ENCODE data around the gene S100A6.

- TF ChIP-seq REST (IDR thresholded peaks at IDR 0.05; ENCODE audit: low read depth): no peak
- no peak for TF ChIP-seq EGR1 (IDR thresholded peaks at IDR 0.05; ENCODE audit: low read depth)
- TF ChIP-seq POLR2A (IDR thresholded peaks at IDR 0.05; ENCODE audit: borderline replicate concordance, extremely low read depth, insufficient read depth, insufficient read length): peak; percentile 60
- no peak for TF ChIP-seq EZH2phosphoT487 (IDR thresholded peaks at IDR 0.05; ENCODE audit: borderline replicate concordance)
- no peak for TF ChIP-seq CTCF (IDR thresholded peaks at IDR 0.05 in 2 of 3, conservative IDR thresholded peaks at IDR 0.05 in 1 of 3; ENCODE audit: borderline replicate concordance in 1 of 3, insufficient read depth in 1 of 3, low read depth in 2 of 3, low read length in 2 of 3)
- TF ChIP-seq SIN3A (IDR thresholded peaks at IDR 0.05; ENCODE audit: low read depth): no peak
- TF ChIP-seq EZH2 (IDR thresholded peaks at IDR 0.05): no peak
- no peak for TF ChIP-seq RAD21 (IDR thresholded peaks at IDR 0.05; ENCODE audit: low read depth)
- no peak for TF ChIP-seq SRF (IDR thresholded peaks at IDR 0.05; ENCODE audit: low read depth)
Observed at GRCh38 chr1:153545067-153546055, 9.6 kb upstream of the S100A6 start, which contains the start of gene S100A4.

Measured in HCT116 (cell line).